Tibial nerve (tissue), 4 donors: Measurements from ENCODE around the gene DGKI. TPM values are rescaled to one million over a fixed set of nuclear protein-coding genes. Genes with fewer than 3 reads are reported as not detected.

Source experiments
- DNase-seq, 2 donors: peaks; one replicate each; pipeline ENCODE4 v3.0.0-alpha.2; 2019; ENCODE audit warnings: low spot score in 2 of 2
- H3K27ac ChIP-seq, 4 donors: fragments of 200-600 bp; sonication (generic) in 3 of 4; one replicate each; pipeline ENCODE4 v1.5.1; 2017 to 2019; ENCODE audit warnings: mild to moderate bottlenecking in 1 of 4
- H3K27me3 ChIP-seq, 2 donors: fragments of 200-600 bp; sonication (generic) in 1 of 2; one replicate each; pipeline versions ENCODE4 v1.5.1 to v1.6.0; 2017 to 2019
- H3K36me3 ChIP-seq, 3 donors: fragments of 200-600 bp; sonication (generic); one replicate each; pipeline ENCODE4 v1.5.1; 2018 to 2019
- H3K4me1 ChIP-seq, 4 donors: fragments of 200-600 bp; sonication (generic) in 3 of 4; one replicate each; pipeline ENCODE4 v1.5.1; 2017 to 2019
- H3K4me3 ChIP-seq, 4 donors: fragments of 200-600 bp; sonication (generic) in 3 of 4; one replicate each; pipeline ENCODE4 v1.5.1; 2017 to 2019; ENCODE audit warnings: mild to moderate bottlenecking in 1 of 4, moderate library complexity in 1 of 4
- H3K9me3 ChIP-seq, 4 donors: fragments of 200-600 bp; sonication (generic) in 3 of 4; one replicate each; pipeline ENCODE4 v1.5.1; 2017 to 2019
- CTCF ChIP-seq, 5 experiments: fragments of 200-600 bp in 3 of 5; fragments of 450-650 bp in 2 of 5; sonication (generic) in 3 of 5; IDR thresholded peaks; one replicate each; pipeline ENCODE4 v1.5.1; 2016 to 2019; ENCODE audit warnings: antibody characterized with exemption in 5 of 5, mild to moderate bottlenecking in 3 of 5, moderate library complexity in 2 of 5
- EP300 ChIP-seq, 2 donors: sonication (generic); formaldehyde crosslinking; IDR thresholded peaks; one replicate each; pipeline ENCODE4 v1.6.1; 2017; ENCODE audit warnings: antibody characterized with exemption in 2 of 2, mild to moderate bottlenecking in 1 of 2
- POLR2A ChIP-seq, 2 donors: fragments of 450-650 bp; IDR thresholded peaks; one replicate each; pipeline ENCODE4 v1.6.1; 2017; ENCODE audit warnings: antibody characterized with exemption in 2 of 2, mild to moderate bottlenecking in 2 of 2, moderate library complexity in 2 of 2
- WGBS, 2 donors: methylation state at CpG; one replicate each; pipeline ENCODE4 v1.1.5; 2018; 5-methylcytosine and 5-hydroxymethylcytosine counted together
- total RNA-seq, 4 donors: library from RNA; depleted of rRNA; stranded (reverse); fragments of >200 nt; gene quantifications; one replicate each; pipeline ENCODE4 v1.1.0, GENCODE V29; 2016

DGKI gene
- total RNA-seq, 4 donors from 2014 or later = 0.21 to 2.7 (median 1.7) TPM

DNA sequence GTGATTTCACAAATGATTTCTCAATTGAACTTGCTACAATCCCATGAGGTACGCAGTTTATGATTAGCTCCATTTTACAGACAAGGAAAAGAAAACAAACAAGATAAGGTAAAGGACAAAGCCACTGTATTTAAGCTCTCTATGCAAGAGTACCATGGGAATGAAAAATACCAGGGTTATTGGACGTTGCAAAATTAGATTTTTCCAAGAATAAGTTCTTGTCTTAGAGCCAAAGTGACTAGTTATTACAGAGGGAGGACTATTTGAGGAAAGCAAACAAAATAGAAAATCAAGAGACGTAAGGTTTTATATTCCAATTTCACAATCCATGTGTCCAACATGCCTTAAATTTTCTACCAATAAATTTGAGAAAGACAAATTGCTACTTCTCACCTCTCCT is 405.3 kb downstream of the DGKI start:
- Histone ChIP-seq H3K27me3 (no peaks in the 10 kb centered on the region), H3K9me3 (no peaks in the 10 kb centered on the region), H3K4me1 (peaks cover 0 to 8% (median 0%) of the 10 kb centered on the region in 4 donors), H3K27ac (no peak overlapping the region), H3K36me3 (no peaks in the 10 kb centered on the region), H3K4me3 (no peak overlapping the region)
- TF ChIP-seq EP300 (IDR thresholded peaks at IDR 0.05) = no peak
- DNase-seq = no peak
- WGBS, 2 donors = 60 to 63% methylated on average over 3 of the region's 3 CpGs

- Histone ChIP-seq H3K36me3 (no peaks in the 10 kb centered on the region), H3K27ac (no peak overlapping the region), H3K9me3 (no peaks in the 10 kb centered on the region), H3K4me3 (no peak overlapping the region), H3K27me3 (no peaks in the 10 kb centered on the region), H3K4me1 (peaks cover 0 to 8% (median 0%) of the 10 kb centered on the region in 4 donors)
- no peak for TF ChIP-seq CTCF (IDR thresholded peaks at IDR 0.05)
- no peak for TF ChIP-seq POLR2A (IDR thresholded peaks at IDR 0.05)
- TF ChIP-seq EP300 (IDR thresholded peaks at IDR 0.05) = no peak
- WGBS, 2 donors = 42 to 51% methylated on average over 6 of the region's 6 CpGs
- DNase-seq = no peak
Measured at GRCh38 chr7:137439829-137440825, 406.6 kb downstream of the DGKI start.

- H3K27me3 ChIP-seq = no peaks in the 10 kb centered on the region
- no peak for DNase-seq
- H3K9me3 ChIP-seq = no peaks in the 10 kb centered on the region
- peaks cover 0 to 2% (median 0%) of the 10 kb centered on the region in 4 donors for H3K4me1 ChIP-seq
- H3K4me3 ChIP-seq = no peak overlapping the region
- TF ChIP-seq POLR2A (IDR thresholded peaks at IDR 0.05) (no peak), CTCF (IDR thresholded peaks at IDR 0.05) (no peak), EP300 (IDR thresholded peaks at IDR 0.05) (no peak)
- H3K36me3 ChIP-seq = no peaks in the 10 kb centered on the region
- no peak overlapping the region for H3K27ac ChIP-seq
Measured at GRCh38 chr7:137434946-137435345, 411.8 kb downstream of the DGKI start.

- Histone ChIP-seq H3K27ac (no peak overlapping the region), H3K9me3 (no peaks in the 10 kb centered on the region), H3K4me1 (no peaks in the 10 kb centered on the region), H3K36me3 (no peaks in the 10 kb centered on the region), H3K27me3 (no peaks in the 10 kb centered on the region), H3K4me3 (no peak overlapping the region)
- no peak for DNase-seq
- TF ChIP-seq EP300 (IDR thresholded peaks at IDR 0.05) (no peak), POLR2A (IDR thresholded peaks at IDR 0.05) (no peak), CTCF (IDR thresholded peaks at IDR 0.05) (no peak)
Measured at GRCh38 chr7:137434530-137434929, 412.2 kb downstream of the DGKI start.

GRCh38 chr7:137423321-137423720 is 423.5 kb downstream of the DGKI start:
- no peak for TF ChIP-seq EP300 (IDR thresholded peaks at IDR 0.05)
- TF ChIP-seq CTCF (IDR thresholded peaks at IDR 0.05) = no peak
- TF ChIP-seq POLR2A (IDR thresholded peaks at IDR 0.05) = no peak
- Histone ChIP-seq H3K9me3 (peaks cover 0 to 9% (median 0%) of the 10 kb centered on the region in 4 donors), H3K36me3 (no peaks in the 10 kb centered on the region), H3K27ac (no peak overlapping the region), H3K4me1 (peaks cover 0 to 9% (median 0%) of the 10 kb centered on the region in 4 donors), H3K27me3 (no peaks in the 10 kb centered on the region), H3K4me3 (no peak overlapping the region)
- no peak for DNase-seq
